Heart left ventricle (tissue), 16 donors: ENCODE measurements around the gene RIC8B. TPM values are rescaled to one million over a fixed set of nuclear protein-coding genes. Genes with fewer than 3 reads are reported as not detected.
A peak's percentile ranks its signal among the peaks of the same experiment; 100 is the strongest.

Experiments
- ATAC-seq, 4 donors: fragments of 200-7000 bp; cut with Tn5 transposase; one replicate each; pipeline ENCODE4 v1.9.1; 2020 to 2022; ENCODE audit warnings: moderate library complexity in 4 of 4, mild to moderate bottlenecking in 3 of 4, moderate number of reproducible peaks in 1 of 4
- DNase-seq, 5 donors: peaks; one replicate each; pipeline ENCODE4 v3.0.0-alpha.2; 2020
- H3K27ac ChIP-seq, 12 donors: fragments of 200-600 bp; sonication (generic) in 4 of 12; one replicate each; pipeline versions ENCODE4 v1.5.0 to v1.8.0; 2016 to 2022; ENCODE audit warnings: mild to moderate bottlenecking in 2 of 12
- H3K27me3 ChIP-seq, 9 donors: fragments of 200-600 bp; sonication (generic) in 2 of 9; one replicate each; pipeline versions ENCODE4 v1.5.1 to v1.8.0; 2016 to 2022; ENCODE audit warnings: mild to moderate bottlenecking in 3 of 9
- H3K36me3 ChIP-seq, 9 donors: fragments of 200-600 bp; sonication (generic) in 2 of 9; one replicate each; pipeline versions ENCODE4 v1.5.0 to v1.8.0; 2018 to 2022; ENCODE audit warnings: mild to moderate bottlenecking in 2 of 9
- H3K4me1 ChIP-seq, 12 donors: fragments of 200-600 bp; sonication (generic) in 4 of 12; one replicate each; pipeline versions ENCODE4 v1.5.0 to v1.8.0; 2016 to 2022; ENCODE audit warnings: mild to moderate bottlenecking in 3 of 12
- H3K4me3 ChIP-seq, 12 donors: fragments of 200-600 bp; sonication (generic) in 4 of 12; one replicate each; pipeline versions ENCODE4 v1.5.0 to v1.8.0; 2017 to 2022; ENCODE audit warnings: mild to moderate bottlenecking in 9 of 12, moderate library complexity in 4 of 12
- H3K9me3 ChIP-seq, 12 donors: fragments of 200-600 bp; sonication (generic) in 4 of 12; one replicate each; pipeline versions ENCODE4 v1.5.0 to v1.8.0; 2016 to 2022; ENCODE audit warnings: mild to moderate bottlenecking in 1 of 12
- POLR2A ChIP-seq, 2 donors: fragments of 450-650 bp; IDR thresholded peaks; one replicate each; pipeline ENCODE4 v1.6.1; 2017; ENCODE audit warnings: antibody characterized with exemption in 2 of 2, mild to moderate bottlenecking in 2 of 2, moderate library complexity in 2 of 2
- WGBS, 4 donors: extraction: QIAGEN DNeasy Blood & Tissue Kit in 2 of 4; methylation state at CpG; one replicate each; pipeline versions ENCODE4 v1.1.5 to v1.1.7; 2013 to 2018; 5-methylcytosine and 5-hydroxymethylcytosine counted together
- intact Hi-C, 10 donors: fragments of 100-400 bp; cut with DNase I; formaldehyde crosslinking; loops; one replicate each; pipeline versions ENCODE4 v1.11.1 to v1.14.2; 2022
- polyA plus RNA-seq, 2 donors: library from polyadenylated mRNA; stranded (reverse); fragments of 200-250 nt; gene quantifications; one replicate each; pipeline ENCODE4 v1.2.3, GENCODE V29; 2013
- total RNA-seq, 9 donors: library from RNA; depleted of rRNA in 2 of 9; stranded (reverse); fragments of >200 nt in 2 of 9; fragmentation: NEBNext Ultra II Directional in 3 of 9; extraction: Animal tissue kit (Norgen Biotek cat#: 25700) in 3 of 9; gene quantifications; one replicate each; pipeline versions ENCODE4 v1.1.0 to v1.2.4, GENCODE V29; 2016 to 2023
- TF ChIP-seq, protein P1 (sequence below), 12 donors: fragments of 200-600 bp; sonication (generic) in 4 of 12; IDR thresholded peaks; one replicate each; pipeline versions ENCODE4 v1.5.0 to v1.8.0; 2018 to 2022; ENCODE audit warnings: antibody characterized with exemption in 12 of 12, mild to moderate bottlenecking in 5 of 12
- donor health status: ischemic (EF 13 %, LVEDD 7.1; RV severe dilation, severe dysfunction).
- donor health status: healthy with polysubstance abuse.
- donor health status: DM: no; HTN: yes; CAD: no.
- donor health status: DM: no; HTN: no; CAD: no.
- donor health status: ischemic (EF 25% LVEDD 6.9; RV normal size, moderate dysfunction).
- donor health status: ischemic (EF 25% LVEDD 5.7; RV mildly dilated, moderate dysfunction).
- donor health status: healthy.
- donor health status: DM: yes; HTN: yes; CAD: no.
- donor health status: ischemic (EF 35%, LVEDD 5.7; RV mildly dilated, moderate dysfunction).
- donor health status: nonischemic (EF 11% LVEDD 7.7; RV severe dilation, severe dysfunction).
- donor health status: DM: yes; HTN: yes; CAD: no.
- donor health status: PGD.
- donor health status: ischemic (EF 29% LVEDD 5.4; RV normal size, mild dysfunction).
- donor health status: nonischemic (EF 23%, LVEDD 6.1; RV moderate dilation, normal function).

RIC8B gene
- total and polyA plus RNA-seq, 11 donors = 6.1 to 27.5 (median 22.7) TPM

GRCh38 chr12:106744600-106744999, 29.9 kb upstream of the RIC8B start:
- Histone ChIP-seq H3K4me1 (peaks cover 0 to 10% (median 5%) of the 10 kb centered on the region in 12 donors), H3K4me3 (no peak overlapping the region), H3K27ac (no peak overlapping the region), H3K27me3 (peaks cover 0 to 6% (median 0%) of the 10 kb centered on the region in 9 donors), H3K36me3 (no peaks in the 10 kb centered on the region), H3K9me3 (no peaks in the 10 kb centered on the region)
- intact Hi-C loops = no loop called here
- 81 to 86% (median 85%) methylated on average over 6 of the region's 6 CpGs for WGBS, 4 donors
- TF ChIP-seq, protein P1, sequence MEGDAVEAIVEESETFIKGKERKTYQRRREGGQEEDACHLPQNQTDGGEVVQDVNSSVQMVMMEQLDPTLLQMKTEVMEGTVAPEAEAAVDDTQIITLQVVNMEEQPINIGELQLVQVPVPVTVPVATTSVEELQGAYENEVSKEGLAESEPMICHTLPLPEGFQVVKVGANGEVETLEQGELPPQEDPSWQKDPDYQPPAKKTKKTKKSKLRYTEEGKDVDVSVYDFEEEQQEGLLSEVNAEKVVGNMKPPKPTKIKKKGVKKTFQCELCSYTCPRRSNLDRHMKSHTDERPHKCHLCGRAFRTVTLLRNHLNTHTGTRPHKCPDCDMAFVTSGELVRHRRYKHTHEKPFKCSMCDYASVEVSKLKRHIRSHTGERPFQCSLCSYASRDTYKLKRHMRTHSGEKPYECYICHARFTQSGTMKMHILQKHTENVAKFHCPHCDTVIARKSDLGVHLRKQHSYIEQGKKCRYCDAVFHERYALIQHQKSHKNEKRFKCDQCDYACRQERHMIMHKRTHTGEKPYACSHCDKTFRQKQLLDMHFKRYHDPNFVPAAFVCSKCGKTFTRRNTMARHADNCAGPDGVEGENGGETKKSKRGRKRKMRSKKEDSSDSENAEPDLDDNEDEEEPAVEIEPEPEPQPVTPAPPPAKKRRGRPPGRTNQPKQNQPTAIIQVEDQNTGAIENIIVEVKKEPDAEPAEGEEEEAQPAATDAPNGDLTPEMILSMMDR (IDR thresholded peaks at IDR 0.05) = no peak
- no peak for TF ChIP-seq POLR2A (IDR thresholded peaks at IDR 0.05)
- ATAC-seq = no peak
- no peak for DNase-seq

DNA sequence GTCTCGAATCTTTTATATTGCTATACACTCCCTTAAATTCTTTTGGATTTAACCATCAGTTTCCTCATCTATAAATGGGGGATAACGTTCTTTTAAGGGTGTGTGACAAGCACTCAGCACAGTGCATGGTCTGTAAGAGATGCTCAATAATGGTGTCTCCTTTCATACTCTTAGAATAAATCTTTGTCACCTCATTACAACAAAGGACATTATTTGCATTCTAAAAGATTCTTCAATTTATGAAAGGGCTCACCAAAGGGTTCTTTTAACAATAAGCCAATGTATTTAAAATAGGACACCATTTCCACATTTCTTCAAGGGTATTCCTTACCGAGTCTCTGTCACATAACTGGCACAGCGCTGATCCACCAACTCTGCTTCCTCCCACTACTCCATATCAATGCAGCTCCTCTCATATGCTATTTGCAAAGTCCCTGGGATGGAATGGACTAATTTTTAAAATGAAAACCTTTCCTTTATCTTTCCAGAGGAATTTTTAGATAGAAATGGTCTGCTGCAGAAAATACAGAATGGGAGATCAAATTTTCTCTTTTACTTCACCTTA, 29.2 kb upstream of the RIC8B start:
- WGBS, 4 donors = 79 to 88% (median 84%) methylated on average over 4 of the region's 4 CpGs
- intact Hi-C loops = no loop called here

GRCh38 chr12:106747973-106748436, 26.5 kb upstream of the RIC8B start:
- TF ChIP-seq, protein P1 (IDR thresholded peaks at IDR 0.05) = no peak
- no peak for TF ChIP-seq POLR2A (IDR thresholded peaks at IDR 0.05)
- ATAC-seq (no peak), DNase-seq (no peak)
- intact Hi-C loops = no loop called here
- H3K9me3 ChIP-seq = no peaks in the 10 kb centered on the region
- peaks cover 0 to 6% (median 0%) of the 10 kb centered on the region in 9 donors for H3K27me3 ChIP-seq
- H3K4me3 ChIP-seq = no peak overlapping the region
- H3K36me3 ChIP-seq = no peaks in the 10 kb centered on the region
- H3K27ac ChIP-seq = peak overlapping the region in 1 of 12 donors; percentile 20
- H3K4me1 ChIP-seq = no peaks in the 10 kb centered on the region
- 90 to 93% (median 92%) methylated on average over 3 of the region's 3 CpGs for WGBS, 4 donors

More for the DNA sequence above, 29.2 kb upstream of the RIC8B start:
- ATAC-seq (no peak), DNase-seq (no peak)
- peaks cover 0 to 4% (median 0%) of the 10 kb centered on the region in 12 donors for H3K4me1 ChIP-seq
- H3K9me3 ChIP-seq = no peaks in the 10 kb centered on the region
- no peaks in the 10 kb centered on the region for H3K36me3 ChIP-seq
- no peak overlapping the region for H3K4me3 ChIP-seq
- TF ChIP-seq, protein P1 (IDR thresholded peaks at IDR 0.05) = no peak
- no peak for TF ChIP-seq POLR2A (IDR thresholded peaks at IDR 0.05)
- peaks cover 0 to 6% (median 0%) of the 10 kb centered on the region in 9 donors for H3K27me3 ChIP-seq
- no peak overlapping the region for H3K27ac ChIP-seq

DNA sequence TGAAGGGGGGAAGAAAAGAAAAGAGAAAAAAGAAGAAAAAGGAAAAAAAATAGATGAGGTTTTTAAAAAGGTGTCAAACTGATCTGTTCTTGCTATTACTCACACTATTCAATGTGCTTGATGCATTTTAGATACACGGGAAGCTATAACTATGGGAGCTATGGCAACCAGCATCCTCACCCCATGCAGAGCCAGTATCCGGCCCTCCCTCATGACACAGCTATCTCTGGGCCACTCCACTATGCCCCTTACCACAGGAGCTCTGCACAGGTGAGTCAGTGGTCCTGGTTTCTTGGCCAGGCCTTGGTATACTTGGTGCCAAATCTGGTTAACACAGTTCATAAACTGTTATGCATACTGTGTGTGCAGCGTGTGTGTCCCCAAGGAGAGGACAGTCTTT, 24.0 kb upstream of the RIC8B start:
- H3K9me3 ChIP-seq = no peaks in the 10 kb centered on the region
- no peak overlapping the region for H3K27ac ChIP-seq
- intact Hi-C loops = no loop called here
- no peaks in the 10 kb centered on the region for H3K4me1 ChIP-seq
- 78 to 91% (median 85%) methylated on average over 3 of the region's 3 CpGs for WGBS, 4 donors
- no peak overlapping the region for H3K4me3 ChIP-seq
- no peaks in the 10 kb centered on the region for H3K27me3 ChIP-seq
- no peak for ATAC-seq
- no peak for DNase-seq
- H3K36me3 ChIP-seq = no peaks in the 10 kb centered on the region
- no peak for TF ChIP-seq POLR2A (IDR thresholded peaks at IDR 0.05)
- TF ChIP-seq, protein P1 (IDR thresholded peaks at IDR 0.05) = no peak
